Hepatocyte (in vitro differentiated cells): ENCODE data around the gene SRPRB.

Source experiments
- EZH2 ChIP-seq: fragments of 200-600 bp; sonication (generic); IDR thresholded peaks from 2 replicates; pipeline ENCODE4 v1.6.1; 2016; ENCODE audit warnings: antibody characterized with exemption, mild to moderate bottlenecking, borderline replicate concordance
- TF ChIP-seq, protein P1 (sequence below): fragments of 200-600 bp; sonication (generic); IDR thresholded peaks from 2 replicates; pipeline ENCODE4 v1.5.1; 2016; ENCODE audit warnings: antibody characterized with exemption, mild to moderate bottlenecking; ENCODE audit not compliant: poor library complexity

DNA sequence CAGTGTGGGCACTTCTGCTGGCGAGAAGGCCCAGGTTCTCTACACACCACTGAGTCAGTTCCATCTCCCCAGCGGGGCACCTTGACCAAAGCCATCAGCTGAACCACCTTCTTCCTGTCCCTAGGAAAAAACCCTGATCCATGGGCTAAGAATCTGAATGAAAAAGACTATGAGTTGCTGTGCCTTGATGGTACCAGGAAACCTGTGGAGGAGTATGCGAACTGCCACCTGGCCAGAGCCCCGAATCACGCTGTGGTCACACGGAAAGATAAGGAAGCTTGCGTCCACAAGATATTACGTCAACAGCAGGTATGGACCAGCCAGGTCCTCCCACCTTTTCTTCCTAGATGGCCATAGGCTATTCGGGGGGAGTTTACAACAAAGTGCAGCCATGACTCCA lies 30.3 kb upstream of the SRPRB start:
- TF ChIP-seq, protein P1, sequence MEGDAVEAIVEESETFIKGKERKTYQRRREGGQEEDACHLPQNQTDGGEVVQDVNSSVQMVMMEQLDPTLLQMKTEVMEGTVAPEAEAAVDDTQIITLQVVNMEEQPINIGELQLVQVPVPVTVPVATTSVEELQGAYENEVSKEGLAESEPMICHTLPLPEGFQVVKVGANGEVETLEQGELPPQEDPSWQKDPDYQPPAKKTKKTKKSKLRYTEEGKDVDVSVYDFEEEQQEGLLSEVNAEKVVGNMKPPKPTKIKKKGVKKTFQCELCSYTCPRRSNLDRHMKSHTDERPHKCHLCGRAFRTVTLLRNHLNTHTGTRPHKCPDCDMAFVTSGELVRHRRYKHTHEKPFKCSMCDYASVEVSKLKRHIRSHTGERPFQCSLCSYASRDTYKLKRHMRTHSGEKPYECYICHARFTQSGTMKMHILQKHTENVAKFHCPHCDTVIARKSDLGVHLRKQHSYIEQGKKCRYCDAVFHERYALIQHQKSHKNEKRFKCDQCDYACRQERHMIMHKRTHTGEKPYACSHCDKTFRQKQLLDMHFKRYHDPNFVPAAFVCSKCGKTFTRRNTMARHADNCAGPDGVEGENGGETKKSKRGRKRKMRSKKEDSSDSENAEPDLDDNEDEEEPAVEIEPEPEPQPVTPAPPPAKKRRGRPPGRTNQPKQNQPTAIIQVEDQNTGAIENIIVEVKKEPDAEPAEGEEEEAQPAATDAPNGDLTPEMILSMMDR, result no peak
- TF ChIP-seq EZH2, result no peak
